PC-3 (cell line): ENCODE measurements around the gene DMBX1.

ENCODE experiments used
- CTCF ChIP-seq: fragments of 300-600 bp; sonication (generic); conservative IDR thresholded peaks from 2 replicates; pipeline ENCODE4 v1.5.1; 2017; ENCODE audit warnings: antibody characterized with exemption, low read depth, mild to moderate bottlenecking, low read length
- EZH2 ChIP-seq: fragments of 300-600 bp; sonication (generic); IDR thresholded peaks from one replicate; pipeline ENCODE4 v1.6.1; 2017; ENCODE audit warnings: antibody characterized with exemption, mild to moderate bottlenecking, low read length; ENCODE audit not compliant: unreplicated experiment
- EZH2phosphoT487 ChIP-seq: fragments of 300-600 bp; sonication (generic); IDR thresholded peaks from 2 replicates; pipeline ENCODE4 v1.6.1; 2018; ENCODE audit warnings: mild to moderate bottlenecking, antibody characterized with exemption, low read length, borderline replicate concordance

DNA sequence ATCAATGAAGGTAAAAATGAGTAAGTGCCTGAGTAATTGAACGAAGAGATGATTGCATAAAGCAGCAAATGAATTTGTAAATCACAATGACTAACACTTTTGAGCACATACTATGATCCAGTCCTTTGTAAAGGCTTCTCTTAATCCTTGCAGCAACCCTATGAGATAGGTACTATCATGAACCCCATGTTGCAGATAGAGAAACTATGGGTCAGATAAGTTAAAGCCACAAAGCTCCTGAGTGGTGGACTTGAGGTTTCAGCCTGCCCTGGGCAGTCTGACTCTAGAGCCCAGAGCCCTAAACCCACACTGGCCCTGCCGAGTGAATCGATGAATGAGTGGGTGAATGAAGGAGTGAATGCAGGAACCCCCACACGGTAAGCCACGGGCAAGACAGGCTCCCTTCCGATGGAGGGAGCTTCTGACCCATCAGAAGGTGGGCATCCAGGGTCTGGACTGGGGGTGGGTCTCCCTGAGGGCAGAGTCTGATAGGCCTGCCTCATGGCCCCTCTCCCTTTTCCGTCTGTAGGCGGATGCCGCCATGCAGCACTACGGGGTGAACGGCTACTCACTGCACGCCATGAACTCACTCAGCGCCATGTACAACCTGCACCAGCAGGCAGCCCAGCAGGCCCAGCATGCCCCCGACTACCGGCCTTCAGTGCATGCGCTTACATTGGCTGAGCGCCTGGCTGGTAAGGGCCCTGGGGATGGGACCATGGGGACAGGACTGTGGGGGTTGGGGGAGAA lies 17.0 kb downstream of the DMBX1 start:
- TF ChIP-seq CTCF, result no peak
- no peak for TF ChIP-seq EZH2phosphoT487
- no peak for TF ChIP-seq EZH2
